ENCODE data around the gene AOPEP. TPM values are rescaled to one million over a fixed set of nuclear protein-coding genes. Genes with fewer than 3 reads are reported as not detected.
A peak's percentile ranks its signal among the peaks of the same experiment; 100 is the strongest.

AOPEP gene
- total RNA-seq, 1 experiment from 2014 or later = 15.0 TPM

GRCh38 chr9:94908583-94909249 is 182.2 kb downstream of the AOPEP start:
- Histone ChIP-seq H2BK12ac (ENCODE audit: insufficient read length, low read depth, low read length) (no peak overlapping the region), H3K27ac (ENCODE audit: insufficient read length, low read depth, low read length) (no peak overlapping the region), H3K23me2 (ENCODE audit: insufficient read length, low read depth, low read length, poor library complexity, severe bottlenecking) (no peaks in the 10 kb centered on the region), H3K23ac (ENCODE audit: insufficient read length, low read depth, low read length) (no peak overlapping the region), H3K18ac (ENCODE audit: insufficient read length, low read depth, low read length) (no peak overlapping the region), H3K9ac (ENCODE audit: extremely low read depth, insufficient read length, low read length) (no peak overlapping the region), H2AFZ (ENCODE audit: low read length) (no peak overlapping the region), H2BK15ac (ENCODE audit: low read depth, low read length) (no peak overlapping the region), H3K4ac (ENCODE audit: low read depth, low read length) (no peak overlapping the region), H4K8ac (replicated peaks; ENCODE audit: insufficient read length, low read depth, low read length) (no peak overlapping the region), H2BK5ac (ENCODE audit: insufficient read length, low read length) (no peak overlapping the region), H3T11ph (ENCODE audit: low read length) (no peak overlapping the region), H4K91ac (ENCODE audit: insufficient read length, low read depth, low read length) (no peak overlapping the region), H2AK5ac (ENCODE audit: insufficient read length, low read length) (no peak overlapping the region), H2BK20ac (ENCODE audit: low read depth, low read length, poor library complexity, severe bottlenecking) (no peak overlapping the region), H3K79me2 (ENCODE audit: insufficient read depth, low read length) (no peaks in the 10 kb centered on the region), H4K20me1 (ENCODE audit: control insufficient read depth, insufficient read depth, insufficient read length) (no peaks in the 10 kb centered on the region), H3K9me3 (ENCODE audit: control insufficient read depth, low read depth, low read length) (no peaks in the 10 kb centered on the region), H3K4me2 (ENCODE audit: insufficient read depth, insufficient read length, low read length) (no peak overlapping the region), H3K56ac (ENCODE audit: insufficient read length, low read depth, low read length) (no peak overlapping the region), H3K79me1 (ENCODE audit: insufficient read depth, low read depth, low read length, poor library complexity, severe bottlenecking) (no peaks in the 10 kb centered on the region), H3K27me3 (ENCODE audit: insufficient read depth, low read length) (no peaks in the 10 kb centered on the region), H3K4me1 (ENCODE audit: insufficient read depth, low read length) (peaks cover 7% of the 10 kb centered on the region), H2BK120ac (ENCODE audit: low read depth, low read length, poor library complexity, severe bottlenecking) (no peak overlapping the region), H3K14ac (ENCODE audit: insufficient read depth, low read length) (no peak overlapping the region), H4K5ac (ENCODE audit: insufficient read length, low read depth, low read length) (no peak overlapping the region)
- DNase-seq = no peak
- WGBS (ENCODE audit: extremely low coverage, insufficient read length, low lambda C conversion rate) = no CpG with 5 or more reads among the region's 9 CpGs
- H3K27ac Mint-ChIP-seq = peak overlapping the region in 1 of 3 experiments; percentile 32; a peak in 1 of 7 replicates
- no peaks in the 10 kb centered on the region; a peak in 1 of 5 replicates for H3K9me3 Mint-ChIP-seq
- H3K27me3 Mint-ChIP-seq (ENCODE audit: low read depth) = no peaks in the 10 kb centered on the region
- H3K4me3 Mint-ChIP-seq = no peak overlapping the region
- peaks cover 48 to 59% of the 10 kb centered on the region in 2 experiments for H3K4me1 Mint-ChIP-seq
- no peak for TF ChIP-seq CTCF (conservative IDR thresholded peaks at IDR 0.05)
- no peaks in the 10 kb centered on the region for H3K36me3 Mint-ChIP-seq (ENCODE audit: insufficient read depth in 1 of 3, low read depth in 3 of 3)
